Kidney (tissue), 14 donors: Measurements from ENCODE around the gene CRYBG1. TPM values are rescaled to one million over a fixed set of nuclear protein-coding genes. Genes with fewer than 3 reads are reported as not detected.

Experiments
- DNase-seq, 5 donors: peaks; one replicate each; pipeline ENCODE4 v3.0.0-alpha.2; 2013 to 2020
- FAIRE-seq: peaks from 2 replicates; lab custom pipeline; 2012; peaks lifted over from hg19 to GRCh38; lab: Jason Lieb, UNC
- H3K27ac ChIP-seq, 2 donors: one replicate each; pipeline ENCODE4 v1.7.0; 2013; ENCODE audit warnings: low read depth in 2 of 2, low read length in 2 of 2, inconsistent platforms in 1 of 2
- H3K27me3 ChIP-seq: one replicate; pipeline ENCODE4 v1.7.1; 2013; ENCODE audit warnings: low read length, inconsistent platforms; ENCODE audit not compliant: control insufficient read depth, insufficient read depth
- H3K36me3 ChIP-seq, 3 donors: one replicate each; pipeline versions ENCODE4 v1.7.0 to v1.7.1; 2013; ENCODE audit warnings: low read length in 3 of 3, control low read depth in 1 of 3, inconsistent platforms in 1 of 3; ENCODE audit not compliant: insufficient read depth in 3 of 3, control insufficient read depth in 2 of 3
- H3K4me1 ChIP-seq, 3 donors: one replicate each; pipeline versions ENCODE4 v1.7.0 to v1.7.1; 2013; ENCODE audit warnings: low read length in 3 of 3, inconsistent platforms in 1 of 3, low read depth in 1 of 3; ENCODE audit not compliant: control insufficient read depth in 2 of 3, insufficient read depth in 2 of 3
- H3K4me3 ChIP-seq, 3 donors: one replicate each; pipeline versions ENCODE4 v1.7.0 to v1.8.1; 2013; ENCODE audit warnings: low read length in 3 of 3, control low read depth in 1 of 3, inconsistent platforms in 1 of 3
- H3K9ac ChIP-seq, 3 donors: one replicate each; pipeline versions ENCODE4 v1.7.0 to v1.7.1; 2013; ENCODE audit warnings: low read length in 3 of 3, control low read depth in 1 of 3, inconsistent platforms in 1 of 3
- H3K9me3 ChIP-seq, 3 donors: one replicate each; pipeline versions ENCODE4 v1.7.0 to v1.7.1; 2013; ENCODE audit warnings: low read length in 3 of 3, control low read depth in 1 of 3, inconsistent platforms in 1 of 3; ENCODE audit not compliant: control insufficient read depth in 2 of 3, insufficient read depth in 1 of 3
- CTCF ChIP-seq: IDR thresholded peaks from 3 replicates; pipeline ENCODE4 v1.5.1; 2012; ENCODE audit warnings: mild to moderate bottlenecking, moderate library complexity, borderline replicate concordance; ENCODE audit not compliant: insufficient read depth; ENCODE audit errors: extremely low read depth
- intact Hi-C: fragments of 100-400 bp; cut with DNase I; formaldehyde crosslinking; loops from one replicate; pipeline ENCODE4 v1.11.1; 2022
- polyA plus RNA-seq: library from polyadenylated mRNA; stranded (reverse); fragments of 350-450 nt; fragmentation: Illumina TruSeq; extraction: RNeasy Lipid Tissue Mini Kit (QIAGEN cat#74804); gene quantifications from one replicate; pipeline ENCODE4 v1.2.3, GENCODE V29; 2014; ENCODE audit warnings: low read depth, low replicate concordance; ENCODE audit not compliant: insufficient read depth
- total RNA-seq: library from RNA; stranded (reverse); fragmentation: NEBNext Ultra II Directional; extraction: Animal tissue kit (Norgen Biotek cat#: 25700); gene quantifications from one replicate; pipeline ENCODE4 v1.2.1, GENCODE V29; 2021
- donor health status: control.
- donor health status: control.
- donor health status: control.
- donor health status: control.
- donor health status: control.
- donor health status: DM: yes; HTN: yes; CAD: no.
- donor health status: Normal renal cell carcinoma (clear cell type).

CRYBG1 gene
- total and polyA plus RNA-seq, 2 donors from 2014 or later: 7.0 to 32.6 TPM

- DNase-seq (no peak), FAIRE-seq (no peak)
- TF ChIP-seq CTCF: no peak
- Histone ChIP-seq H3K27me3 (no peaks in the 10 kb centered on the region), H3K27ac (no peak overlapping the region), H3K9me3 (no peaks in the 10 kb centered on the region), H3K4me1 (peaks cover 0 to 7% (median 0%) of the 10 kb centered on the region in 3 donors), H3K9ac (no peak overlapping the region), H3K4me3 (no peak overlapping the region), H3K36me3 (no peaks in the 10 kb centered on the region)
- intact Hi-C loops: no loop called here
Measured at GRCh38 chr6:106373502-106374239, 13.2 kb downstream of the CRYBG1 start.

DNA sequence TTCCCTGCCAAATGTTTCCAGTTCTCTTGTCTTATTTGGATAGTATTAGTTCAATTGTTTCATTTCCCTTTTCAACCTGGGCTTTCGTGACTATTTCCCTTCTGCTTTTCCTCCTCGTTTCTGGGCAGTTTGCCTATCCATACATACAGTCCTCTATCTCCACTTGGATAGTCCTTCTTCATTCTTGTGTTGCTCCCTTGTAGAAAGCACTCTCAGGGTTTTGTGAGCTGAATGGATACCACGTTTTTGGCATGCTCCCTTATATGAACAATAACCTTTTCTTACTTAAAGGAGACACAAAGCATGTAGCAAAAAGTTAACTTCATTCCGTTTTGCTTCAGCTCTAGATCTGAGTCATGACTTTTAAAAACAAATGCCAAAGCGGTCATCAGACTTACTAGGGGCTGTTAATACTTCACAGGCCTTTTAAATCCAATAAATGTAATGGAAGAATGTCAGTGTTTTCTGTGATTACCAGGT lies 16.6 kb downstream of the CRYBG1 start:
- DNase-seq (no peak), FAIRE-seq (no peak)
- Histone ChIP-seq H3K4me1 (peaks cover 0 to 6% (median 0%) of the 10 kb centered on the region in 3 donors), H3K27ac (peak overlapping the region; percentile 58 to 67), H3K9me3 (no peaks in the 10 kb centered on the region), H3K9ac (no peak overlapping the region), H3K36me3 (no peaks in the 10 kb centered on the region), H3K4me3 (no peak overlapping the region), H3K27me3 (no peaks in the 10 kb centered on the region)
- no peak for TF ChIP-seq CTCF
- intact Hi-C loops: no loop called here

DNA sequence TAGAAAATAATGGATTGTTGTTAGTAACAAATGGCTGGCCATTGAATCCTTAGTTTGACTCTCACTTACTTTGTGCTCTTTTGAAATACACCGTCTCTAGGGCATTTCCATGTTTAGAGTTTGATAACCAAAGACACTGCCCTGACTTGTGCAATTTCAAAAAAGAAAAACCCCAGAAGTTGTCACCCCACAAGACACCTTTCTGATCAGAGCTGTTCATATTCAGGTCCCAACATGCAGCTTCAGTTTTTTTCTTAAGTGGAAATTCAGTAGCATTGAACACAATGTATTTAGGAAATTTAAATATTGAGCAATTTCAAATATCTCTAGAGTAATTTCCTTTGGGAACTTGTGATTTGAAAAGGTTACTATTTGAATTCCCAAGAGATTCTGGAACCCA lies 19.4 kb downstream of the CRYBG1 start:
- H3K4me3 ChIP-seq: no peak overlapping the region
- H3K27ac ChIP-seq: no peak overlapping the region
- no peak for TF ChIP-seq CTCF
- no peaks in the 10 kb centered on the region for H3K9me3 ChIP-seq
- intact Hi-C loops: no loop called here
- no peaks in the 10 kb centered on the region for H3K36me3 ChIP-seq
- no peak overlapping the region for H3K9ac ChIP-seq
- peaks cover 0 to 6% (median 0%) of the 10 kb centered on the region in 3 donors for H3K4me1 ChIP-seq
- no peak for FAIRE-seq
- DNase-seq: no peak
- no peaks in the 10 kb centered on the region for H3K27me3 ChIP-seq
